Fibroblast of mammary gland (primary cell): Measurements from ENCODE around the gene PCGF3.

Source experiments
- DNase-seq: peaks from one replicate; pipeline ENCODE4 v3.0.0-alpha.2; 2010; ENCODE audit warnings: low read depth
- H3K4me3 ChIP-seq: 2 replicates; pipeline ENCODE4 v1.5.1; 2011; ENCODE audit warnings: low read depth, mild to moderate bottlenecking, low read length, moderate library complexity; ENCODE audit not compliant: control insufficient read depth
- TF ChIP-seq, protein P1 (sequence below): conservative IDR thresholded peaks from 2 replicates; pipeline ENCODE4 v1.5.1; 2011; ENCODE audit warnings: low read depth, low read length, inconsistent platforms; ENCODE audit not compliant: control insufficient read depth, insufficient read depth

Gene PCGF3

GRCh38 chr4:677431-678293, 28.0 kb upstream of the PCGF3 start:
- TF ChIP-seq, protein P1, sequence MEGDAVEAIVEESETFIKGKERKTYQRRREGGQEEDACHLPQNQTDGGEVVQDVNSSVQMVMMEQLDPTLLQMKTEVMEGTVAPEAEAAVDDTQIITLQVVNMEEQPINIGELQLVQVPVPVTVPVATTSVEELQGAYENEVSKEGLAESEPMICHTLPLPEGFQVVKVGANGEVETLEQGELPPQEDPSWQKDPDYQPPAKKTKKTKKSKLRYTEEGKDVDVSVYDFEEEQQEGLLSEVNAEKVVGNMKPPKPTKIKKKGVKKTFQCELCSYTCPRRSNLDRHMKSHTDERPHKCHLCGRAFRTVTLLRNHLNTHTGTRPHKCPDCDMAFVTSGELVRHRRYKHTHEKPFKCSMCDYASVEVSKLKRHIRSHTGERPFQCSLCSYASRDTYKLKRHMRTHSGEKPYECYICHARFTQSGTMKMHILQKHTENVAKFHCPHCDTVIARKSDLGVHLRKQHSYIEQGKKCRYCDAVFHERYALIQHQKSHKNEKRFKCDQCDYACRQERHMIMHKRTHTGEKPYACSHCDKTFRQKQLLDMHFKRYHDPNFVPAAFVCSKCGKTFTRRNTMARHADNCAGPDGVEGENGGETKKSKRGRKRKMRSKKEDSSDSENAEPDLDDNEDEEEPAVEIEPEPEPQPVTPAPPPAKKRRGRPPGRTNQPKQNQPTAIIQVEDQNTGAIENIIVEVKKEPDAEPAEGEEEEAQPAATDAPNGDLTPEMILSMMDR = no peak
- DNase-seq = peak; percentile 37
- no peak overlapping the region for H3K4me3 ChIP-seq

GRCh38 chr4:678331-679103, 27.1 kb upstream of the PCGF3 start:
- H3K4me3 ChIP-seq = no peak overlapping the region
- no peak for DNase-seq
- TF ChIP-seq, protein P1 = no peak

GRCh38 chr4:679104-679481, 26.5 kb upstream of the PCGF3 start:
- no peak overlapping the region for H3K4me3 ChIP-seq
- TF ChIP-seq, protein P1 = no peak
- no peak for DNase-seq

- H3K4me3 ChIP-seq = no peak overlapping the region
- TF ChIP-seq, protein P1 = no peak
Measured at GRCh38 chr4:679629-680028, 26.0 kb upstream of the PCGF3 start.

DNA sequence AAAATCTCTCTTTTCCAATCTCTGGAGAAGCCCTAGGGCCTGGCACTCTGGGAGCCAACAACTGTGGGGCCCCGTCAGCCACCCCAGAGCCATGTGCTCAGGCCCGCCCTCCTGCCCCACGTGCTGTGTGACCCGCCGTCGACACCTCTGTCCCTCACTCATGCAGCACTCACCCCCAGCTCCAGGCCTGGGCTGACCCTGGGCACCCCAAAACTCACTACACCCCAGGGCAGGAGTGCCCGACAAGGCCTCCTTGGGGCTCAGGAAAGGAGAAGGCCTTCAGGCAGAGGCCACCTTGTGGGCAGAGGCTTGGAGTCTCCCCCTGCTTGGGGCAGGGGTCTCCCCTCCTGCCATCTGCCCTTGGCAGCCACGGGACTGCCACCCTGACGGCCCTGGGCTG, 25.5 kb upstream of the PCGF3 start:
- no peak overlapping the region for H3K4me3 ChIP-seq
- no peak for DNase-seq
- TF ChIP-seq, protein P1 = no peak

More at GRCh38 chr4:679629-680028, 26.0 kb upstream of the PCGF3 start:
- no peak for DNase-seq

DNA sequence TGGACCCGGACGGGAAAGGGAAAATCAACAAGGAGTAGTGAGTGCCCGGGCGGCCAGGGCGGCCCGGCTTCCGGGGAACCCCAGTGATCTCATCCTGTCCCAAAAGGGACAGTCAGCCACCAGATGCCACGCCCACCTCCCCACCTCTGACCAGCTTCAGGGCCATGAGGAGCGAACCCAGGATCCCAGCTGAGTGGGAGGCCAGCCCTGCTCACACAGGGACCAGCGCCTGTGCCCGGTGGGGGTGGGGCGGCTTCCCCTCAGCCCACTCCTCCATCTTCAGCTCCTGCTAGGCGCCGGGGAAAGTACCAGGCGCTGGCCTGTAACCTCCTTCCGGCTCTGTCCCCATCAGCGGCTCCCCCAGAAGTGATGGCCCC, 25.1 kb upstream of the PCGF3 start:
- no peak for DNase-seq
- H3K4me3 ChIP-seq = no peak overlapping the region
- TF ChIP-seq, protein P1 = no peak
